ENCODE results near the gene PGF. TPM values are rescaled to one million over a fixed set of nuclear protein-coding genes. Genes with fewer than 3 reads are reported as not detected.

Gene PGF
- total and polyA plus RNA-seq, 12 donors = 1.7 to 12.7 (median 4.9) TPM

DNA sequence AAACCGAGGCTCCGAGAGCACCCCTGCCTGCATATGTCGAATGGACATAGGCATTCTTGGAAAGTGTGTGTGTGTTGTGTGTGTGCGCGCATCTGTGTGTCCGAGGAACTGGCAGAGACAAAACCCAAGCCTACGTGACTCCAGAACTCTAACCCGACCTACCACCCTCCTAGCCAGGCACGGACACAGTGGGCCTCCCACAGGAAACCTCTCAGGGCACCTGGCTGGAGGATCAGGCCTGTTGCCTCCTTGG, 556 bp upstream of the PGF start:
- DNase-seq = no peak
- no peaks in the 10 kb centered on the region for H3K27me3 ChIP-seq
- H3K4me3 ChIP-seq = peak overlapping the region in 1 of 4 donors; percentile 57
- intact Hi-C loops (cut with DNase I) = no loop called here
- H3K36me3 ChIP-seq (replicated peaks in 1 of 2) = no peaks in the 10 kb centered on the region
- TF ChIP-seq, protein P1, sequence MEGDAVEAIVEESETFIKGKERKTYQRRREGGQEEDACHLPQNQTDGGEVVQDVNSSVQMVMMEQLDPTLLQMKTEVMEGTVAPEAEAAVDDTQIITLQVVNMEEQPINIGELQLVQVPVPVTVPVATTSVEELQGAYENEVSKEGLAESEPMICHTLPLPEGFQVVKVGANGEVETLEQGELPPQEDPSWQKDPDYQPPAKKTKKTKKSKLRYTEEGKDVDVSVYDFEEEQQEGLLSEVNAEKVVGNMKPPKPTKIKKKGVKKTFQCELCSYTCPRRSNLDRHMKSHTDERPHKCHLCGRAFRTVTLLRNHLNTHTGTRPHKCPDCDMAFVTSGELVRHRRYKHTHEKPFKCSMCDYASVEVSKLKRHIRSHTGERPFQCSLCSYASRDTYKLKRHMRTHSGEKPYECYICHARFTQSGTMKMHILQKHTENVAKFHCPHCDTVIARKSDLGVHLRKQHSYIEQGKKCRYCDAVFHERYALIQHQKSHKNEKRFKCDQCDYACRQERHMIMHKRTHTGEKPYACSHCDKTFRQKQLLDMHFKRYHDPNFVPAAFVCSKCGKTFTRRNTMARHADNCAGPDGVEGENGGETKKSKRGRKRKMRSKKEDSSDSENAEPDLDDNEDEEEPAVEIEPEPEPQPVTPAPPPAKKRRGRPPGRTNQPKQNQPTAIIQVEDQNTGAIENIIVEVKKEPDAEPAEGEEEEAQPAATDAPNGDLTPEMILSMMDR (IDR thresholded peaks at IDR 0.05) = no peak
- no peak for TF ChIP-seq POLR2A (IDR thresholded peaks at IDR 0.05)
- H3K9me3 ChIP-seq (replicated peaks in 1 of 3) = no peaks in the 10 kb centered on the region
- 84 to 88% (median 84%) methylated on average over 5 to 9 of the region's 9 CpGs; no CpG with 5 or more reads in 1 of the 4 donors for WGBS, 4 donors
- peaks cover 0 to 20% of the 10 kb centered on the region in 2 donors for H3K4me1 ChIP-seq (replicated peaks in 1 of 2)
- peak overlapping the region in 1 of 5 donors; percentile 6 for H3K27ac ChIP-seq

DNA sequence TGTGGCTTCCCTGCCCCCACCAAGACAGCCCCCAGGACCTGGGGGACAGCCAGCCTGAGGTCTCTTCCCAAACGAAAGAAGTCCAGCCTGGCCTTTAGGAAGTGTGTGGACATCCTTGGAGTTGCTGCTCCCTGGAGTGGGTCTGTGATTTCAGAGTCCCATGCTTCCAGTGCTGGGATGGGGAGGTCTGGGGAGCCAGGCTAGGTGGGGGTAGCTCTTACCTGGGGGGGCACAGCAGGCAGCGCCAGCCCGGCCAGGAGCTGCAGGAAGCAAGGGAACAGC, 509 bp downstream of the PGF start:
- Histone ChIP-seq H3K27me3 (no peaks in the 10 kb centered on the region), H3K4me3 (peak overlapping the region in 1 of 4 donors; percentile 57), H3K9me3 (replicated peaks in 1 of 3) (no peaks in the 10 kb centered on the region), H3K27ac (peak overlapping the region in 1 of 5 donors; percentile 7), H3K36me3 (replicated peaks in 1 of 2) (no peaks in the 10 kb centered on the region), H3K4me1 (replicated peaks in 1 of 2) (peaks cover 0 to 18% of the 10 kb centered on the region in 2 donors)
- no peak for DNase-seq
- intact Hi-C loops (cut with DNase I) = no loop called here
- 3 to 10% (median 5%) methylated on average over 2 to 3 of the region's 3 CpGs; no CpG with 5 or more reads in 1 of the 4 donors for WGBS, 4 donors
- TF ChIP-seq POLR2A (IDR thresholded peaks at IDR 0.05) = no peak
- TF ChIP-seq, protein P1 (IDR thresholded peaks at IDR 0.05) = no peak

DNA sequence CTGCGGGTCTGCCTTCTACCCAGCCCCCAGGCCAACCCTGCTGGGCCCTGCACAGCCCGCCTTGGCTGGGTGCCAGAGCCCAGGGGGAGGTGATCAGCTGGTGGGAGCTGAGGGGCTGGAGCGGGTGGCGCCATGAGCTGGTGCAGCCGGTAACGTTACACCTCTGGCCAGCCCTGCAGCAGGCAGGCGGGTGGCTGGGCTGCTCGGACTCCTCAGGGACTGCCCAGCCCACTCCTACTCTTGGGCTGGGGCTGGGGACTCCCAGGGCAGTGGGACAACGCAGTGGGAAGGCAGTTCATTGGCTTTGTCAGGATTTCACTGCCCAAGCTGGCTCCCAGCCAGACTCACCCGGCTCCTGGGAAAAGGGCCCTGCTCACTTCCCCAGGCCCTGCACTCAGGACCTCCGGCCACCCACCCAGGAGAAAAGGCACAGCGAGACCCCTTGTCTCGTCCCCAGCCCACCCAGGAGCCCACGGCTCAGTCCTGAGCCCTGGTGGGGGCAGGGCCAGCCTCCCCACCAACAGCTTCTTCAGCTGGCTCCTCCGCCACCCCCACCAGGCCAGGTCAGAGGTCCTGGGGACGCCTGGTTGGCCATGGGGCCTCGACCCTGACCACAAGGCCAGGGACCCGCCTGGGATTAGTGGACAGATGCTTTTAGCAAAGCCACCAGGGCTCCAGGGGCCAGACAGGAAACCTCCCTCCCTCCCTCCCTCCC, 1.0 kb downstream of the PGF start:
- peaks cover 0 to 18% of the 10 kb centered on the region in 2 donors for H3K4me1 ChIP-seq (replicated peaks in 1 of 2)
- peak in 2 of 7 donors; percentile 49 to 56 for DNase-seq
- intact Hi-C loops (cut with DNase I) = no loop called here
- no peaks in the 10 kb centered on the region for H3K9me3 ChIP-seq (replicated peaks in 1 of 3)
- H3K4me3 ChIP-seq = peak overlapping the region in 1 of 4 donors; percentile 57
- 34 to 55% (median 39%) methylated on average over 4 to 18 of the region's 18 CpGs for WGBS, 4 donors
- no peak overlapping the region for H3K27ac ChIP-seq
- no peak for TF ChIP-seq POLR2A (IDR thresholded peaks at IDR 0.05)
- TF ChIP-seq, protein P1 (IDR thresholded peaks at IDR 0.05) = no peak
- H3K36me3 ChIP-seq (replicated peaks in 1 of 2) = no peaks in the 10 kb centered on the region
- no peaks in the 10 kb centered on the region for H3K27me3 ChIP-seq

DNA sequence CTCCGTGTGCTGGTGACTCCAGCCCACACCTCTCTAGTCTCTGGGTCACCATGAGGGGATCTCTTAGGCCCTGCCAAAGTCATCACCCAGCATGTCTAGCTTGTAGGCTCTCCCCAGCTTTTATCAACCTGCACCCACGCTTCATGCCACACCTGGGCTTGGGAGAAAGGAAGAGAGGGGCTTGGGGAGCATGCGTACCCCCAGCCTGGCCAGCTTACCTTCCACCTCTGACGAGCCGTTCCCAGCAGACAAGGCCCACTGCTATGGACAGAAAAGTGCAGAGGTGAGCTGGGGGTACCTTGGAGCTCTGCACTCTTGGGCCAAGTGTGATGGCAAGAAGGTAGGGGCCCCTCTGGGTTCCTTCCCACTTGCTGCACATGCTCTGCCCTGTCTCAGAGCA, 1.7 kb downstream of the PGF start:
- H3K9me3 ChIP-seq (replicated peaks in 1 of 3) = no peaks in the 10 kb centered on the region
- H3K4me1 ChIP-seq (replicated peaks in 1 of 2) = peaks cover 0 to 18% of the 10 kb centered on the region in 2 donors
- TF ChIP-seq, protein P1 (IDR thresholded peaks at IDR 0.05) = no peak
- no peak for TF ChIP-seq POLR2A (IDR thresholded peaks at IDR 0.05)
- no peaks in the 10 kb centered on the region for H3K36me3 ChIP-seq (replicated peaks in 1 of 2)
- 73 to 90% (median 83%) methylated on average over 4 to 5 of the region's 5 CpGs for WGBS, 4 donors
- no peaks in the 10 kb centered on the region for H3K27me3 ChIP-seq
- H3K4me3 ChIP-seq = peak overlapping the region in 1 of 4 donors; percentile 57
- H3K27ac ChIP-seq = no peak overlapping the region
- DNase-seq = no peak
- intact Hi-C loops (cut with DNase I) = no loop called here

All from adrenal gland (tissue), 12 donors.